Measurements from ENCODE around the gene CCDC194.

The CCDC194 gene

GRCh38 chr19:17405250-17406045 is 11.5 kb upstream of the CCDC194 start, which contains the start of gene BST2:
BST2 (minus strand) TSS chr19:17405630; CDS start chr19:17405575, 55 bp downstream.
- Histone ChIP-seq H4K20me1 (ENCODE audit: insufficient read depth) (0 out of 2 replicates have a peak, but pooled peaks cover 7% of the 10 kb centered on the region), H3K4me2 (peak within 1 kb of the TSS; percentile 81), H2AFZ (ENCODE audit: low read depth) (peak within 1 kb of the TSS; percentile 20; the same call in 1 of the 2 replicates), H3K27ac (peak within 1 kb of the TSS; percentile 87), H3K4me3 (IDR thresholded peaks at IDR 0.05; ENCODE audit: insufficient read depth, low read depth, low read length) (peak within 1 kb of the TSS; percentile 44), H3K4me1 (ENCODE audit: low read depth, poor library complexity, severe bottlenecking) (peaks cover 53% of the 10 kb centered on the region), H3K79me2 (ENCODE audit: insufficient read depth, low read depth) (peaks cover 32% of the 10 kb centered on the region), H3K9ac (peak within 1 kb of the TSS; percentile 51), H3K27me3 (ENCODE audit: insufficient read depth, low read depth) (no peaks in the 10 kb centered on the region), H3K36me3 (ENCODE audit: insufficient read depth) (no peaks in the 10 kb centered on the region)
- TF ChIP-seq CTCF (conservative IDR thresholded peaks at IDR 0.05; ENCODE audit: low read depth, low read length), result no peak

- Histone ChIP-seq H4K20me1 (ENCODE audit: insufficient read depth) (0 out of 2 replicates have a peak, but pooled peaks cover 7% of the 10 kb centered on the region), H3K36me3 (ENCODE audit: insufficient read depth) (no peaks in the 10 kb centered on the region), H2AFZ (ENCODE audit: low read depth) (no peak overlapping the region), H3K4me1 (ENCODE audit: low read depth, poor library complexity, severe bottlenecking) (peaks cover 48% of the 10 kb centered on the region), H3K79me2 (ENCODE audit: insufficient read depth, low read depth) (peaks cover 32% of the 10 kb centered on the region), H3K27me3 (ENCODE audit: insufficient read depth, low read depth) (no peaks in the 10 kb centered on the region), H3K27ac (peak overlapping the region; percentile 87), H3K4me2 (peak overlapping the region; percentile 81), H3K9ac (peak overlapping the region; percentile 51; the same call in 1 of the 2 replicates), H3K4me3 (IDR thresholded peaks at IDR 0.05; ENCODE audit: insufficient read depth, low read depth, low read length) (peak overlapping the region; percentile 44)
- TF ChIP-seq CTCF (conservative IDR thresholded peaks at IDR 0.05; ENCODE audit: low read depth, low read length), result no peak
These were observed 10.7 kb upstream of the CCDC194 start for GRCh38 chr19:17404621-17405249.

DNA sequence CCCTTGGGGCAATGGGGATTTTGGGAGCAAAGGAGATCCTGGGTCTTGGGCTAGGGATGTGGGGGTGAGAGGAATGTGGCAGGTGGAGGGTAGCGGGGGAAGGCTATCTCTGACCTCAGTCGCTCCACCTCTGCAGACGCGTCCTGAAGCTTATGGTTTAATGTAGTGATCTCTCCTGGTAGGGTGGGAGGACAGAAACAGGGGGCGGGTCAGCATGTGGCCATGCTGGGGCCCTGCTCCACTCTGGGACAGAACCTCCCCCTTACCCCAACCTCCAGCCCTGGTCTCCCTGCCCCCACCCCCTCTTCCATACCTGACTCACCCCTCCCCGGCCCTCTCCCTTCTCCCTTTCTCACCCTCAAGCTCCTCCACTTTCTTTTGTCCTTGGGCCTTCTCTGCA is 10.0 kb upstream of the CCDC194 start:
- Histone ChIP-seq H3K4me3 (IDR thresholded peaks at IDR 0.05; ENCODE audit: insufficient read depth, low read depth, low read length) (no peak overlapping the region), H4K20me1 (ENCODE audit: insufficient read depth) (0 out of 2 replicates have a peak, but pooled peaks cover 7% of the 10 kb centered on the region), H3K4me1 (ENCODE audit: low read depth, poor library complexity, severe bottlenecking) (peaks cover 41% of the 10 kb centered on the region), H3K9ac (peak overlapping the region; percentile 51; the same call in 1 of the 2 replicates), H3K79me2 (ENCODE audit: insufficient read depth, low read depth) (peaks cover 32% of the 10 kb centered on the region), H3K36me3 (ENCODE audit: insufficient read depth) (no peaks in the 10 kb centered on the region), H2AFZ (ENCODE audit: low read depth) (no peak overlapping the region), H3K4me2 (peak overlapping the region; percentile 81), H3K27ac (peak overlapping the region; percentile 87), H3K27me3 (ENCODE audit: insufficient read depth, low read depth) (no peaks in the 10 kb centered on the region)
- no peak for TF ChIP-seq CTCF (conservative IDR thresholded peaks at IDR 0.05; ENCODE audit: low read depth, low read length)

DNA sequence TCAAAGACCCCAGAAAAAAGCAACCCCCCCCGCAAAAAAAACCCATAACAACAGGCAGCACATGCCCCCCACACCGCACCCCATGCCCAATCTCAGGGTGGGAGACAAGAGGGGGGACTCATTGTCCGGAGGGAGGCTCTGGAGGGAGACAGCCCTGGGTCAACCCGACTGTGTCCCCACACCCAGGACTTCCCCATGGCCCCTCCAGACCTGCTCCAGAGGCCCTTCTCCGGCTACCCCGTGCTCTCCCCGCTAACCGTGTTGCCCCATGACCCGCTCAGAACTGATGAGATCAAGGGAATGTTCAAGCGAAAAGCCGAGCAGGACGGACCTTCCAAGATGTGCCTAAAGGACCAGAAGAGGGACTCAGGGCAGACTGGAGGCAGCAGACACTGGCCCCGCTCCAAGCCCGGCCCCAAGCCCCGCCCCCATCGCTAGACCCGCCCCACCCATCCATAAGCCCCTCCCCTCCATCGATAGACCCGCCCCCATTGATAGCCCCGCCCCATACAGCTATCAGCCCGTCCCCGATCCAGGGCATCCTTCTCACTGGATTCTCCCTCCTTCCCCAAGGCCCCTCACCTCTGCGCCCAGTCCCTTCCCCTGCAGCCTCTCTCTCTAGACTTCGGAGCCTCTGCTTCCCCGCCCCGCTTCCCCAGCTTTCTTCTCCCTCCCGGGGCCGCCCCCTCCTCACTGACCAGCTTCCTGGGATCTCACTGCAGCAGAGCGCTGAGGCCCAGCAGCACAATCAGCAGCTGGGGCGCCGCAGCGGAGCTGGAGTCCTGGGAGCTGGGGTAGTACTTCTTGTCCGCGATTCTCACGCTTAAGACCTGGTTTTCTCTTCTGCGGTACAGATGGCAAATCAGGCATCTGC is 9.2 kb upstream of the CCDC194 start:
- Histone ChIP-seq H4K20me1 (ENCODE audit: insufficient read depth) (0 out of 2 replicates have a peak, but pooled peaks cover 7% of the 10 kb centered on the region), H3K4me2 (peak overlapping the region; percentile 81), H3K4me3 (IDR thresholded peaks at IDR 0.05; ENCODE audit: insufficient read depth, low read depth, low read length) (no peak overlapping the region), H3K36me3 (ENCODE audit: insufficient read depth) (no peaks in the 10 kb centered on the region), H2AFZ (ENCODE audit: low read depth) (no peak overlapping the region), H3K27ac (peak overlapping the region; percentile 14; the same call in 1 of the 2 replicates), H3K4me1 (ENCODE audit: low read depth, poor library complexity, severe bottlenecking) (peaks cover 33% of the 10 kb centered on the region), H3K9ac (no peak overlapping the region), H3K27me3 (ENCODE audit: insufficient read depth, low read depth) (no peaks in the 10 kb centered on the region), H3K79me2 (ENCODE audit: insufficient read depth, low read depth) (peaks cover 32% of the 10 kb centered on the region)
- no peak for TF ChIP-seq CTCF (conservative IDR thresholded peaks at IDR 0.05; ENCODE audit: low read depth, low read length)

Data from KMS-11 (cell line).